Liver (tissue), 9 donors: Measurements from ENCODE around the gene GRIP1. TPM values are rescaled to one million over a fixed set of nuclear protein-coding genes. Genes with fewer than 3 reads are reported as not detected.

ENCODE experiments used
- DNase-seq: peaks from one replicate; pipeline ENCODE4 v3.0.0-alpha.2; 2017; ENCODE audit warnings: low spot score
- H3K27ac ChIP-seq, 2 donors: one replicate each; pipeline ENCODE4 v1.7.0; 2013; ENCODE audit warnings: inconsistent platforms in 2 of 2, low read length in 2 of 2, control low read depth in 1 of 2, low read depth in 1 of 2, mild to moderate bottlenecking in 1 of 2
- H3K27me3 ChIP-seq, 4 donors: one replicate each; pipeline versions ENCODE4 v1.6.1 to v1.7.0; 2013; ENCODE audit warnings: low read length in 3 of 4, inconsistent platforms in 1 of 4, mild to moderate bottlenecking in 1 of 4, moderate library complexity in 1 of 4; ENCODE audit not compliant: control insufficient read depth in 4 of 4, insufficient read depth in 4 of 4
- H3K36me3 ChIP-seq, 4 donors: one replicate each; pipeline versions ENCODE4 v1.6.1 to v1.7.0; 2013; ENCODE audit warnings: low read length in 3 of 4, mild to moderate bottlenecking in 3 of 4, low read depth in 1 of 4, moderate library complexity in 1 of 4; ENCODE audit not compliant: control insufficient read depth in 4 of 4, insufficient read depth in 3 of 4
- H3K4me1 ChIP-seq, 4 donors: one replicate each; pipeline versions ENCODE4 v1.6.1 to v1.7.0; 2013; ENCODE audit warnings: low read length in 3 of 4, mild to moderate bottlenecking in 3 of 4, moderate library complexity in 1 of 4; ENCODE audit not compliant: control insufficient read depth in 4 of 4, insufficient read depth in 4 of 4
- H3K4me3 ChIP-seq, 3 donors: one replicate each; pipeline versions ENCODE4 v1.6.1 to v1.7.0; 2013; ENCODE audit warnings: low read length in 3 of 3, control low read depth in 1 of 3, low read depth in 1 of 3, mild to moderate bottlenecking in 1 of 3
- H3K9ac ChIP-seq, 2 donors: one replicate each; pipeline ENCODE4 v1.7.0; 2013; ENCODE audit warnings: low read length in 2 of 2, mild to moderate bottlenecking in 2 of 2, moderate library complexity in 2 of 2, control low read depth in 1 of 2, low read depth in 1 of 2
- H3K9me3 ChIP-seq, 4 donors: one replicate each; pipeline versions ENCODE4 v1.6.1 to v1.7.0; 2013; ENCODE audit warnings: low read length in 3 of 4; ENCODE audit not compliant: control insufficient read depth in 4 of 4
- EGR1 ChIP-seq, 2 donors: IDR thresholded peaks; 2 replicates each; pipeline ENCODE4 v1.6.1; 2016 to 2018; ENCODE audit warnings: antibody characterized with exemption in 2 of 2, low read depth in 2 of 2
- FOXA1 ChIP-seq: IDR thresholded peaks from 2 replicates; pipeline ENCODE4 v1.6.1; 2016; ENCODE audit warnings: antibody characterized with exemption
- FOXA2 ChIP-seq: IDR thresholded peaks from 2 replicates; pipeline ENCODE4 v1.6.1; 2016; ENCODE audit warnings: antibody characterized with exemption
- GABPA ChIP-seq, 2 donors: IDR thresholded peaks in 1 of 2; conservative IDR thresholded peaks in 1 of 2; 2 replicates each; pipeline ENCODE4 v1.6.1; 2016; ENCODE audit warnings: antibody characterized with exemption in 2 of 2, mild to moderate bottlenecking in 1 of 2, moderate library complexity in 1 of 2
- HNF4A ChIP-seq, 2 donors: conservative IDR thresholded peaks; 2 replicates each; pipeline ENCODE4 v1.6.1; 2016; ENCODE audit warnings: antibody characterized with exemption in 2 of 2, mild to moderate bottlenecking in 2 of 2
- HNF4G ChIP-seq: IDR thresholded peaks from 2 replicates; pipeline ENCODE4 v1.6.1; 2016; ENCODE audit warnings: antibody characterized with exemption
- JUND ChIP-seq, 2 donors: IDR thresholded peaks; 2 replicates each; pipeline ENCODE4 v1.6.1; 2016; ENCODE audit warnings: antibody characterized with exemption in 2 of 2
- NR2F2 ChIP-seq: IDR thresholded peaks from 2 replicates; pipeline ENCODE4 v1.6.1; 2016; ENCODE audit warnings: antibody characterized with exemption
- RAD21 ChIP-seq, 2 donors: IDR thresholded peaks; 2 replicates each; pipeline ENCODE4 v1.6.1; 2016; ENCODE audit warnings: antibody characterized with exemption in 2 of 2, mild to moderate bottlenecking in 2 of 2
- REST ChIP-seq: IDR thresholded peaks from 2 replicates; pipeline ENCODE4 v1.6.1; 2016; ENCODE audit warnings: antibody characterized with exemption, mild to moderate bottlenecking
- RXRA ChIP-seq, 2 donors: IDR thresholded peaks; 2 replicates each; pipeline ENCODE4 v1.6.1; 2017 to 2018; ENCODE audit warnings: antibody characterized with exemption in 2 of 2, mild to moderate bottlenecking in 1 of 2
- SP1 ChIP-seq: IDR thresholded peaks from 2 replicates; pipeline ENCODE4 v1.6.1; 2018; ENCODE audit warnings: antibody characterized with exemption, mild to moderate bottlenecking
- TAF1 ChIP-seq: conservative IDR thresholded peaks from 2 replicates; pipeline ENCODE4 v1.6.1; 2016; ENCODE audit warnings: antibody characterized with exemption, mild to moderate bottlenecking
- YY1 ChIP-seq: IDR thresholded peaks from 2 replicates; pipeline ENCODE4 v1.6.1; 2016; ENCODE audit warnings: antibody characterized with exemption, mild to moderate bottlenecking
- ZBTB33 ChIP-seq: IDR thresholded peaks from 2 replicates; pipeline ENCODE4 v1.6.1; 2016; ENCODE audit warnings: antibody characterized with exemption
- WGBS: extraction: QIAGEN DNeasy Blood & Tissue Kit; methylation state at CpG from one replicate; pipeline ENCODE4 v1.1.7; 2013; 5-methylcytosine and 5-hydroxymethylcytosine counted together
- polyA plus RNA-seq, 2 donors: library from polyadenylated mRNA; stranded (reverse) in 1 of 2; unstranded in 1 of 2; fragments of 200-250 nt in 1 of 2; fragments of >200 nt in 1 of 2; fragmentation: Nextera tagmentation in 1 of 2; extraction: Ambion mirVana in 1 of 2; gene quantifications; one replicate each; pipeline versions ENCODE4 v1.2.1 to v1.2.3, GENCODE V29; 2013 to 2015
- total RNA-seq, 2 donors: library from RNA; depleted of rRNA; stranded (reverse); fragments of >200 nt; gene quantifications; one replicate each; pipeline ENCODE4 v1.2.3, GENCODE V29; 2014
- TF ChIP-seq, protein P1 (sequence below): fragments of 150-350 bp; IDR thresholded peaks from 2 replicates; pipeline ENCODE4 v1.5.1; 2017; ENCODE audit warnings: improper control_type of control experiment, low read depth, low read length; ENCODE audit not compliant: missing input control
- TF ChIP-seq, protein P2 (sequence below): IDR thresholded peaks from 2 replicates; pipeline ENCODE4 v1.6.1; 2016; ENCODE audit warnings: antibody characterized with exemption
- TF ChIP-seq, protein P3 (sequence below): IDR thresholded peaks from 2 replicates; pipeline ENCODE4 v1.6.1; 2016; ENCODE audit warnings: antibody characterized with exemption
- donor health status: healthy.
- donor health status: healthy.
- donor health status: healthy.
- donor health status: healthy.
- donor health status: healthy.

Gene GRIP1
- total and polyA plus RNA-seq, 4 donors: 0.05 to 1.5 (median 0.24) TPM

DNA sequence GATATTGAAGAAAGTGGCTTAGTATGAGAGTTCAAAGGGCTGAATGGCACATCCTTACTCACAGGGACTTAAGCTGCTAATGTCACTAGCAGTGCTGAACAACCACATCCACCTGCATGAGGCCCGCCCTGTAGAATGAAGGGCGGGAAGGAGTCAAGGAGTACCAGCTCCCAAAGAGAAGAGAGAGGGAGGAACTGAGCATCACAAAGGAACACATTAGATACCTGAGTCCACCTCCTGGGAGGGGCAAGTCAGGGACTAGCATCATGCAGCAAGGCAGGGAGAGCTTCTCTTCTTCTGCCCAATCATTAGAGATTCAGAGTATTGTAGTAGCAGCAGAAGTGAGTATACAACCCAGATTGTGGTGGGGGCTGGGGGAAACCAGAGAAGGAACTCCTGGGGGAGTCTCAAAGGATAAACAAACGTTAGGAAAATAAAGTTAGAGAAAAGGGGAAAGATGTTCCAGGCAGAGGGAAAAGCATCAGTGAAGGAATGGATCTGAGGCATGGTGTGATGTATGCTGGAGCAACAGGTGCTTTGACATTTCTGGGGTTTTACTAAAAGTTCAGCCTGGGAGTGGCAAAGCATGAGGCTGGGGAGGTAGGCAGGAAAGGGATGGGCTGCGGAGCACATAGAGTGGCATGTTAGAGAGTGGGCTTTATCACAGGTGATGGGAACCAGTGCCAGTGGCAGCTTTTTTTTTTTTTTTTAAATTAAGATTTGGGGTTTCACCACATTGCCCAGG lies 21.0 kb upstream of the GRIP1 start:
- TF ChIP-seq HNF4A (conservative IDR thresholded peaks at IDR 0.05) (no peak), JUND (IDR thresholded peaks at IDR 0.05) (no peak), FOXA2 (no peak), EGR1 (IDR thresholded peaks at IDR 0.05; ENCODE audit: low read depth in 2 of 2) (no peak), ZBTB33 (no peak), REST (no peak), FOXA1 (no peak), SP1 (no peak), TAF1 (no peak), YY1 (no peak), HNF4G (no peak)
- TF ChIP-seq, protein P1, sequence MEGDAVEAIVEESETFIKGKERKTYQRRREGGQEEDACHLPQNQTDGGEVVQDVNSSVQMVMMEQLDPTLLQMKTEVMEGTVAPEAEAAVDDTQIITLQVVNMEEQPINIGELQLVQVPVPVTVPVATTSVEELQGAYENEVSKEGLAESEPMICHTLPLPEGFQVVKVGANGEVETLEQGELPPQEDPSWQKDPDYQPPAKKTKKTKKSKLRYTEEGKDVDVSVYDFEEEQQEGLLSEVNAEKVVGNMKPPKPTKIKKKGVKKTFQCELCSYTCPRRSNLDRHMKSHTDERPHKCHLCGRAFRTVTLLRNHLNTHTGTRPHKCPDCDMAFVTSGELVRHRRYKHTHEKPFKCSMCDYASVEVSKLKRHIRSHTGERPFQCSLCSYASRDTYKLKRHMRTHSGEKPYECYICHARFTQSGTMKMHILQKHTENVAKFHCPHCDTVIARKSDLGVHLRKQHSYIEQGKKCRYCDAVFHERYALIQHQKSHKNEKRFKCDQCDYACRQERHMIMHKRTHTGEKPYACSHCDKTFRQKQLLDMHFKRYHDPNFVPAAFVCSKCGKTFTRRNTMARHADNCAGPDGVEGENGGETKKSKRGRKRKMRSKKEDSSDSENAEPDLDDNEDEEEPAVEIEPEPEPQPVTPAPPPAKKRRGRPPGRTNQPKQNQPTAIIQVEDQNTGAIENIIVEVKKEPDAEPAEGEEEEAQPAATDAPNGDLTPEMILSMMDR: no peak
- TF ChIP-seq, protein P2, sequence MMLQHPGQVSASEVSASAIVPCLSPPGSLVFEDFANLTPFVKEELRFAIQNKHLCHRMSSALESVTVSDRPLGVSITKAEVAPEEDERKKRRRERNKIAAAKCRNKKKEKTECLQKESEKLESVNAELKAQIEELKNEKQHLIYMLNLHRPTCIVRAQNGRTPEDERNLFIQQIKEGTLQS: no peak
- TF ChIP-seq, protein P3, sequence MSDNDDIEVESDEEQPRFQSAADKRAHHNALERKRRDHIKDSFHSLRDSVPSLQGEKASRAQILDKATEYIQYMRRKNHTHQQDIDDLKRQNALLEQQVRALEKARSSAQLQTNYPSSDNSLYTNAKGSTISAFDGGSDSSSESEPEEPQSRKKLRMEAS: no peak

DNA sequence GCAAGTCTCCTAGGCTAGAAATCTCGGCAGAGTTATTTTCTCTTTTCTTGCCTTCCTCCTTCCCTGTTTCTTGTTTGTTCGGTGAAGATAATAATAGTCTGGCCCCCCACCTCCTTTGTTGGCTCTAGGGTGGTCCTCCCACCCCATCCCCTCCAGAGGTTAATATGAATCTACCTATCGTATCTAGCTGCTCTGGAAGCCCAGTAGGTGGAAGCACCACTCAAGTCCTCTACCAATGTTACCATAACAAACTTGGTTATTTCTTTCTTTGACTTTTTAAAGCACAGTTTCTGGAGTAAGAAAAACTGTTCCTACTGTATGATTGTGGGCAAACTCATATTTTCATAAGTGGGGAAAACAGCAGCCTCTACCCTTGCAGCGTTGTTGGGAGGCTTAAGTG lies 19.7 kb upstream of the GRIP1 start:
- Histone ChIP-seq H3K9ac (no peak overlapping the region), H3K27ac (no peak overlapping the region), H3K9me3 (no peaks in the 10 kb centered on the region), H3K36me3 (no peaks in the 10 kb centered on the region), H3K4me3 (no peak overlapping the region), H3K4me1 (no peaks in the 10 kb centered on the region), H3K27me3 (no peaks in the 10 kb centered on the region)
- WGBS: 70% methylated on average over 4 of the region's 4 CpGs
- DNase-seq: no peak
- TF ChIP-seq GABPA (IDR thresholded peaks at IDR 0.05 in 1 of 2, conservative IDR thresholded peaks at IDR 0.05 in 1 of 2) (no peak), FOXA1 (no peak), HNF4A (conservative IDR thresholded peaks at IDR 0.05) (no peak), FOXA2 (no peak), RXRA (IDR thresholded peaks at IDR 0.05) (no peak), REST (no peak), RAD21 (IDR thresholded peaks at IDR 0.05) (no peak), NR2F2 (no peak)
- TF ChIP-seq, protein P1: no peak

More for the DNA sequence above, 21.0 kb upstream of the GRIP1 start:
- Histone ChIP-seq H3K27ac (no peak overlapping the region), H3K36me3 (no peaks in the 10 kb centered on the region), H3K4me1 (no peaks in the 10 kb centered on the region), H3K27me3 (no peaks in the 10 kb centered on the region), H3K4me3 (no peak overlapping the region), H3K9me3 (no peaks in the 10 kb centered on the region), H3K9ac (no peak overlapping the region)
- no peak for DNase-seq
- WGBS: 56% methylated on average over 4 of the region's 4 CpGs
